Measurements from ENCODE around the gene DOCK4.

The DOCK4 gene

DNA sequence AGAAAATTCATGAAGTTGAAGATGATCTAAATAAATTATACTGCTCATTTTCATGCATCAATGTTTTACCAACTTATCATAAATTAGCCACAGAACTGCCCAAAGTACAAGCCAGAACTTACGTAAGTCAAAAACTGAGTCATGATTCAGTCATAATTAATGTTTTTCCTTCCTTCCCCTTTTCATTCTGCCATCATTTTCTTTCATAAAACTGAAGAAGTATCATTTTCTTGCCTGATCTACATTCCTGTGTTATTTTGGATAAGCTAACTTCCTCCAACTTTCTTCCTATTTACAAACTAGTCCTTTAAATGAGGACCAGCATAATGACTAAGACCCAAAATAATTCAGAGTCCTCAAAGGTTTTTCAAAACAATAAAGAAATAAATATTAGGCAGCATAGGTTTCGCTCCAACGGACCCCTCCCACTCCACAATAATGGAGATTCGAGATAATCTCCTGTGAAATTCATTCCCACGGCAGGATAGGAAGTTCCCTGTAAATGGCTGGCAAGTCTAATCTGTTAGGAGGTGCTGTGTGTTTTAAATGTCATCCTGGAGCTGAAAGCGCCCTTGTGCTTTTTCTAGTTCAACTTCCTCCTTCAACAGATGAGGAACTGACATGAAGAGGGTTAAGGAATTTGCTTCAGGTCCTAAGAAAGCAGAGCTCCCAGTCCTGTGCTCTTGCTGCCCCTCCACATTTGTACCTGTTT is 218.9 kb downstream of the DOCK4 start:
- peak overlapping the region; percentile 72 for H3K27ac Mint-ChIP-seq
- no peaks in the 10 kb centered on the region for H3K9me3 Mint-ChIP-seq
- intact Hi-C loops (cut with micrococcal nuclease): loop anchor here (1.0 to 5.0 kb wide), 2 partner anchors 93 to 220 kb away; partner anchors contain the start of genes DOCK4 and ZNF277
- H3K27me3 Mint-ChIP-seq: no peaks in the 10 kb centered on the region
- H3K4me3 Mint-ChIP-seq: peak overlapping the region; percentile 41
- peaks cover 71% of the 10 kb centered on the region for H3K36me3 Mint-ChIP-seq (ENCODE audit: low read depth)
- H3K4me1 Mint-ChIP-seq (ENCODE audit: low read depth): peaks cover 25% of the 10 kb centered on the region

DNA sequence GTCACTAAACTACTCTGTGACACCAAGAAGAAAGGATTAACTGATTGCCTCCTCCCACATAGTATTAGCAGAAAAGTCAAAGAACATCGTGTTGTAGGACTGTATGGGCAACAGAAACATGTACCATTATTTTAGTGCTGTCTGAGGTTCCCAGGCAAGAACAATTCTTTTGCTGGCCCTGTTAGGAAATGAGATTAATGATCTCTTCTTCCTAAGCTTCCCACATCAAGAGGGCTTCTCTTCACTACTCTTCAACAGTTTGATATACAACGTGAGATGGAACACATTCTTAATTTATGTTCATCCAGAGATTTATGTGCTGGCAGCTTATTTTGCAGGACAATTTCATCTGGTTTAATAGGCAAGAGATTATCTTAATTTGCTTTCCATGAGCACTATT is 219.6 kb downstream of the DOCK4 start:
- H3K27me3 Mint-ChIP-seq: no peaks in the 10 kb centered on the region
- peaks cover 25% of the 10 kb centered on the region for H3K4me1 Mint-ChIP-seq (ENCODE audit: low read depth)
- H3K27ac Mint-ChIP-seq: peak overlapping the region; percentile 72
- no peak overlapping the region for H3K4me3 Mint-ChIP-seq
- H3K9me3 Mint-ChIP-seq: no peaks in the 10 kb centered on the region
- intact Hi-C loops (cut with micrococcal nuclease): loop anchor here (5.0 kb wide), 1 partner anchor 221 kb away; the partner anchor contains the start of genes DOCK4 and ZNF277
- peaks cover 77% of the 10 kb centered on the region for H3K36me3 Mint-ChIP-seq (ENCODE audit: low read depth)

DNA sequence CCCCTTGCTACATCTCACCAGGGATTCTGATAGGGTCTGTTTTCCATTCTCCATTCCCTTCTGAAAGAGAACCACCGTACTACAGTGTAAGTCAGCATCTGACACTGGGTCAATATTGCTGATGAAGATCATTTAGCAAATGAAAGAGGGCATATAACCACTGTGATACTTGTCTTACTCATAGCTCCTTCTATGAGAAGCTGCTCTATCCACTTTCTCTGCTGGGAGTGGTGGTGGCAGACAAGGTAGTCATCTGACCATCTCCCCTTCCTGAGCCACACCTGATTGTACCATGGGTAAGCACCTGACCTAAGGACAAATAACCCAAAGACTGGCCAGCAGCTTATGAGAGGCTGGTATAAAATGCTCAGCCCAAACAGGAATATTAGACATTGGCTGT is 220.4 kb downstream of the DOCK4 start:
- H3K36me3 Mint-ChIP-seq (ENCODE audit: low read depth): peaks cover 84% of the 10 kb centered on the region
- peaks cover 25% of the 10 kb centered on the region for H3K4me1 Mint-ChIP-seq (ENCODE audit: low read depth)
- intact Hi-C loops (cut with micrococcal nuclease): loop anchor here (5.0 kb wide), 1 partner anchor 222 kb away; the partner anchor contains the start of genes DOCK4 and ZNF277
- H3K9me3 Mint-ChIP-seq: no peaks in the 10 kb centered on the region
- peak overlapping the region; percentile 72 for H3K27ac Mint-ChIP-seq
- H3K4me3 Mint-ChIP-seq: no peak overlapping the region
- H3K27me3 Mint-ChIP-seq: no peaks in the 10 kb centered on the region

DNA sequence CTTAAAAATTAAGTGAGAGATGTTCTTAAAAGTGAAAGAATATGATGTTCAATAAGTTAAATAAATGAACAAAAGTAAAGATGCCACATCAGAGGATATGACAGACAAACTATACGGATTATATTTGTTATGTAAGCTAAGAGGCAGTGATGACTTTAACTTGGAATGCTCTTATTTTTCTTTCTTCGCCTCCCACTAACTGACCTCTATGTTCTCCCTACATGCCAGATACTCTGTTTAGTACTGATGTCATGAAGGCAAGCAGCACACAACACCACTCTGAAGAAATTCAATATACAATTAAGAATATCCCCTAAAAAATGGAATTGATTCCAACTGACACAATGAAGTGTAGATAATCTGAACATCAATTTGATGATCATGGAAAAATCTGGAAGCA is 223.4 kb downstream of the DOCK4 start:
- H3K4me3 Mint-ChIP-seq: no peak overlapping the region
- H3K4me1 Mint-ChIP-seq (ENCODE audit: low read depth): peaks cover 20% of the 10 kb centered on the region
- intact Hi-C loops (cut with micrococcal nuclease): no loop called here
- H3K27me3 Mint-ChIP-seq: no peaks in the 10 kb centered on the region
- peaks cover 73% of the 10 kb centered on the region for H3K36me3 Mint-ChIP-seq (ENCODE audit: low read depth)
- H3K9me3 Mint-ChIP-seq: no peaks in the 10 kb centered on the region
- H3K27ac Mint-ChIP-seq: no peak overlapping the region

DNA sequence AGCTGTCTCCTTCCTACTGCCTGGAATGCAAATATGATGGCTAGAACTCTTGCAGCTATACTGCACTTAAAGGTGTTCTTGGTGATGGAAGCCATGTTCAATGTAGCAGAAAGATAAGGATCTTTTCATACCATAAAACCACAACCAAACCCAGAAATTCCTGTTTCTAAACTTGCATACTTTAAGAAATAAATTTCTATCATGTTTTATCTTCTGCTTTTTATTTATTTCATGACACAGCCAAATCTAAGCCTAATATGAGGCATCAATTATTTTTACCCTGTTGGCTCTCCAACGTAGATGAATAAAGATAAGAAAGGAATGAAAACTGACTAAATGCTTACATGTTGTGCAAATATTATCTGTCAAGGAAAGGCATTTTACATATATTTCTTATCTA is 224.1 kb downstream of the DOCK4 start:
- peaks cover 14% of the 10 kb centered on the region for H3K4me1 Mint-ChIP-seq (ENCODE audit: low read depth)
- intact Hi-C loops (cut with micrococcal nuclease): no loop called here
- no peak overlapping the region for H3K4me3 Mint-ChIP-seq
- H3K36me3 Mint-ChIP-seq (ENCODE audit: low read depth): peaks cover 75% of the 10 kb centered on the region
- no peak overlapping the region for H3K27ac Mint-ChIP-seq
- no peaks in the 10 kb centered on the region for H3K9me3 Mint-ChIP-seq
- no peaks in the 10 kb centered on the region for H3K27me3 Mint-ChIP-seq

DNA sequence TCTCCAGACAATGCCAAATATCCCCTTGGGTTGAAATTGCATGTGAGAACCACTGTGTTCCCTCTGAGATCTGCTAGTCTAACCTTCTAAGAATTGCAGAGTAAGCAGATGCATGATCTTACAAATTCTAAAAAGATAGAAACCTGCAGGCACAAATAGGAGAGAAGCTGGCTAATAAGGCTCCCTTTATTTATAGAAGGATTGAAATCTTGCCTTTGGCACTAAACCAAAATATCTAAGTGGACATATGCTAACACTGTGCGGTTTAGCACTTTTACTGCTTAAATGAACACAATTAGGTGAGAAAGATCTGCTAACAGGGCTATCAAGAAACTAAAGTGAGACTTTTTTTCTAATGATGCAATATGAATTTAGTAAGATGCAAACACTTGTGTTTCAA is 225.5 kb downstream of the DOCK4 start:
- no peaks in the 10 kb centered on the region for H3K9me3 Mint-ChIP-seq

DNA sequence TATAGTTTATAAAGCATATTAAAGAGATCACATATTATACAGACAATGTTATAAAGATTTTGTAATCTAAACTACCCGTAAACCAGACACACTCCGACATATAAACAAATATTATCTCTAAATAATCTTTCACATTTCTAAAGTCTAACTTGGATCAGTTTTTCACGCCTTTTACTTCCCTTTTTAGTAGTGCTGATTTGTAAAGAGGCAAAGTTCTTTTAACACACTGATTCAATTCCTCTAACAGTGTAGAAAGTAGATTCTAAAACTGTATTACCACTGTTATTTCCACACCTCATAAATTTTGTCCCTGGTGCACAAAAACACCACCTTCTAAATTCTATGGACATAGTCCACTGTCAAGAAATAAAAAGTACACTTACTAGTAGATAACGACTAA is 230.9 kb downstream of the DOCK4 start:
- no peak overlapping the region for H3K27ac Mint-ChIP-seq
- H3K27me3 Mint-ChIP-seq: no peaks in the 10 kb centered on the region
- no peaks in the 10 kb centered on the region for H3K9me3 Mint-ChIP-seq
- no peak overlapping the region for H3K4me3 Mint-ChIP-seq
- H3K4me1 Mint-ChIP-seq (ENCODE audit: low read depth): peaks cover 9% of the 10 kb centered on the region
- H3K36me3 Mint-ChIP-seq (ENCODE audit: low read depth): peaks cover 50% of the 10 kb centered on the region
- intact Hi-C loops (cut with micrococcal nuclease): no loop called here

More for the DNA sequence above, 225.5 kb downstream of the DOCK4 start:
- Mint-ChIP-seq H3K27ac (no peak overlapping the region), H3K27me3 (no peaks in the 10 kb centered on the region), H3K4me1 (ENCODE audit: low read depth) (peaks cover 1% of the 10 kb centered on the region), H3K4me3 (no peak overlapping the region), H3K36me3 (ENCODE audit: low read depth) (peaks cover 70% of the 10 kb centered on the region)
- intact Hi-C loops (cut with micrococcal nuclease): no loop called here

DNA sequence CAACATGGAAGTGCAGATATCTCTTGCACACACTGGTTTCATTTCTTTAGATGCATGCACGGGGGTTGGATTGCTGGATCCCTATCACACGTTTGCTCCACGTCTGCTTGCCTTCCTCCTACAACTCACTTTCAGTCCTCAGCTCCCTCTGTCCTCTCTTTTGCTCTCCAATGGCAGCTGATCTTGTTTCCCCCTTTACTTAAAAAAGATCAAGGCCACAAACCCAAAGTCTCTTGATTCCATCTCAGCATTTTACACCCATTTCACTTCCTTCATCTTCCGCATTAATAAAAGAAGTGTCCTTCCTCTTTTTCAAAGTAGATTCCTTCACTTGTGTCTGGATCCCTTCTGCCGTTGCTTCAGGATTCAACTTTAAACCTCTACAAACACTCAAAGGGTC is 245.2 kb downstream of the DOCK4 start:
- Mint-ChIP-seq H3K27me3 (no peaks in the 10 kb centered on the region), H3K27ac (peak overlapping the region; percentile 42), H3K36me3 (ENCODE audit: low read depth) (peaks cover 7% of the 10 kb centered on the region), H3K9me3 (no peaks in the 10 kb centered on the region), H3K4me1 (ENCODE audit: low read depth) (peaks cover 11% of the 10 kb centered on the region), H3K4me3 (peak overlapping the region; percentile 6)
- intact Hi-C loops (cut with micrococcal nuclease): no loop called here

DNA sequence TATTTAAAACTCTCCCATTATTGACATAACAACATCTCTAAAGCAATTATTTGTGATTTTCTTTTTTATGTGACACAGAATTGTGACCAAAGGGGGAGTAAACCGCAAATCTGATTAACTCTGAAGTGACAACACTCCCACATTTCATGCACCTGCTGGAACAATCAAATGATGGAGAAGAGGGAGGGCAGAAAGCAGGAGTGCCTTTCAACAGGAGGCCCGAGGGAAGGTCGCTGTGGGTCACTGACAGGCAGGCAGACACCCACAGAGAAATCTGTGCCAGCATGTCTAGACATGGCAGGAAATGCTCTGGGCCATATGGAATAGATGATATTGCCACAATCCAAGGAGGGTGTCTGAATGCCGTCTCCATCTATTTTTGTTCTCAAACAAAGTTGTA is 247.3 kb downstream of the DOCK4 start:
- Mint-ChIP-seq H3K9me3 (no peaks in the 10 kb centered on the region), H3K4me3 (no peak overlapping the region), H3K27ac (no peak overlapping the region), H3K36me3 (ENCODE audit: low read depth) (peaks cover 7% of the 10 kb centered on the region), H3K4me1 (ENCODE audit: low read depth) (peaks cover 22% of the 10 kb centered on the region), H3K27me3 (no peaks in the 10 kb centered on the region)
- intact Hi-C loops (cut with micrococcal nuclease): no loop called here

DNA sequence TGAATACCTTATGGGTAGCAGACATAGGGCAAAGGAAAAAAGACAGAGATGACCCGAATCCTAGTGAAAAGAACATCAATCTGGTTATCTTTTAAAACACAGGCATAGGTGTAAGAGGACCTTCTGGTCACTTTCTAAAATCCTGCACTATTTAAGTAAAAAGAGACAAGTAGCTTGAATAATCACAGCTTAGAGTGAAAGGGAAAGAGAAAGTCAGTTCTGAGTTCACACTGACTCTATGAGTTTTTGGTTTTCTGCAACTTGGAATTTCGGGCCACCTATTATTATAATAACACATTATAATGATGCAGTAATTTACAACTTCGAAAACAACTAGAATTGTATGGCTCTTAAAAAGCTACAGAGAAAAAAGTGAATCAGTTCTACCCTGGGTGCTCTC is 247.8 kb downstream of the DOCK4 start:
- H3K27ac Mint-ChIP-seq: no peak overlapping the region
- peaks cover 7% of the 10 kb centered on the region for H3K36me3 Mint-ChIP-seq (ENCODE audit: low read depth)
- H3K27me3 Mint-ChIP-seq: no peaks in the 10 kb centered on the region
- H3K4me3 Mint-ChIP-seq: no peak overlapping the region
- H3K4me1 Mint-ChIP-seq (ENCODE audit: low read depth): peaks cover 22% of the 10 kb centered on the region
- intact Hi-C loops (cut with micrococcal nuclease): no loop called here
- H3K9me3 Mint-ChIP-seq: no peaks in the 10 kb centered on the region

DNA sequence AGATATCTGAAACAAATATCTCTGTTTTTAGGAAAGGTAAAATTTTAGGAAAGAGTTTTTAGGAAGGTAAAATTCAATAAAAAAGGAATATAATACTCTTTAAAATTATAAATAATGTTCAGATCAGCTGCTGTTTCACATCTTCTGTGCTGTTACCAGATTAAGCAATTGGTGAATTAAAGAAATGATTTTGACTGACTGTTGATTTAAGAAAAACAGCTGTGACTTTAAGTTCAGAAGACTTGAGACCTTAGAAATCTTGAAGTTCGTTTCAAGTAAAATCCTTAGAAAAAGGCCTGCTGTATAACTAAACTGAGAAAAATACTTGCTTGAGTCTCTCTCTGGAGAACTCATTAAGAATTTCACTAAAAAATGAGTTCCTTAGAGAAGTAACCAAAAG is 250.6 kb downstream of the DOCK4 start:
- peaks cover 15% of the 10 kb centered on the region for H3K36me3 Mint-ChIP-seq (ENCODE audit: low read depth)
- no peaks in the 10 kb centered on the region for H3K27me3 Mint-ChIP-seq
- H3K9me3 Mint-ChIP-seq: no peaks in the 10 kb centered on the region
- H3K4me3 Mint-ChIP-seq: no peak overlapping the region
- no peak overlapping the region for H3K27ac Mint-ChIP-seq
- H3K4me1 Mint-ChIP-seq (ENCODE audit: low read depth): peaks cover 15% of the 10 kb centered on the region
- intact Hi-C loops (cut with micrococcal nuclease): no loop called here

DNA sequence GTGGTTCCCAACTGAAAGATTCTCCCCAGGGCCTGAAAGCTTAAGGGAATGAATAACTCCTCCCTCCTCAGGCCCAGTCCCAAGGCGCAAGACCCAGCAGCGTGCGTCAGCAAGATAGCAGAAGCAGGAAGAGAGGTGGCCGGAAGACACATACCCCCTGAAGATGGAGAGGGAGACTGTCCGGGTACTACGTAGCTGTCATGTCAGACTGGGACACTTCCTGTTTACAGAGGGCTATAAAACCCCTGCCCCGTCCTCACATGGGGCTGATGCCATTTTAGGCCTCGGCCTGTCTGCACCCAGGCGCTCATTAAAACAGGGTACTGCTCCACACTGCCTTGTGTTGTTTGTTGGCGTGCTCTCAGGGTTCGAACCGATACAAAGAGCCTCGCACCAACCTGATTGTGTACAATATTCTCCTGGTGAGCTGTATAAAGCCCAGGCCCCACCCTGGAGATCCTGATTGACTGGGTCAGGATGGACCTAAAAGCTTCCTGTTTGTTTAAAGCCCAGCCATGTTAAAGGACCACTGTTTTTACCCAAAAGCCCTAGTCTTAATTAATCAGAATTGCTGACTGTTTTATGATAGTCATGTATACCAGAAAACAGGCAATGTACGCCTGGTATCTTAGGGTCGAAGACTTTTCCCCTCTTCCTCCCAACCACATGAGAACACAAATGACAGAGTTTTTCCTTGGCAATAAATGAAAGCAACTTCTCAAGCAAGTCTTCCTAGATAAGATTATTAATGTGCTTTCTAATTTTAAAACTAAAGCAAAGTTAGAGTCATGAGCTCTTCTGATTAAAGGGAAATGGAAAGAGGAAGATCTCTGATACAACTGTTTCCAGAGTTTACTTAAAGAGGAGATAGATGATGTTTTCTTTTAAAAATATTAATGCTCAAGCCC is 251.5 kb downstream of the DOCK4 start:
- Mint-ChIP-seq H3K9me3 (no peaks in the 10 kb centered on the region), H3K4me3 (no peak overlapping the region), H3K27ac (peak overlapping the region; percentile 79), H3K36me3 (ENCODE audit: low read depth) (peaks cover 12% of the 10 kb centered on the region), H3K4me1 (ENCODE audit: low read depth) (peaks cover 12% of the 10 kb centered on the region), H3K27me3 (no peaks in the 10 kb centered on the region)
- intact Hi-C loops (cut with micrococcal nuclease): no loop called here

DNA sequence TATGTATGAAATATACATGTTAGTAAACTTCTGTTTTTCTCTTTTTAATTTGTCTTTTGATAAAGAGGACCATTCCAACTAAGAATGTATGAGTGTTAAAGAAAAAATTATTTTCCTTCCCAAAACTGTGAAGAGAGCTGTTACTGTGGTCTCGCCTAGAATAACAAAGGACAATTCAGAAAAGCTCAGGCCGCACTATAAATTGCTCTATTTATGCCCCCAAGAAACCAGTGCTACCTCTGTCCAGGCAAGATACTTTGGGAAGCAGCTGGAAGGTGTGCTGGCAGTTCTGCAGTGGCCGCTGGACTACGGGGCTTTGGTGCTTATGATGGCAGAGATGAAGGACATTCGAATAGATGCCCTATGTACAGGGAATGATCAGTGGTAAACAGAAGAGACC is 252.1 kb downstream of the DOCK4 start:
- no peak overlapping the region for H3K4me3 Mint-ChIP-seq
- no peaks in the 10 kb centered on the region for H3K27me3 Mint-ChIP-seq
- peak overlapping the region; percentile 79 for H3K27ac Mint-ChIP-seq
- H3K9me3 Mint-ChIP-seq: no peaks in the 10 kb centered on the region
- peaks cover 12% of the 10 kb centered on the region for H3K4me1 Mint-ChIP-seq (ENCODE audit: low read depth)
- intact Hi-C loops (cut with micrococcal nuclease): no loop called here
- peaks cover 12% of the 10 kb centered on the region for H3K36me3 Mint-ChIP-seq (ENCODE audit: low read depth)

DNA sequence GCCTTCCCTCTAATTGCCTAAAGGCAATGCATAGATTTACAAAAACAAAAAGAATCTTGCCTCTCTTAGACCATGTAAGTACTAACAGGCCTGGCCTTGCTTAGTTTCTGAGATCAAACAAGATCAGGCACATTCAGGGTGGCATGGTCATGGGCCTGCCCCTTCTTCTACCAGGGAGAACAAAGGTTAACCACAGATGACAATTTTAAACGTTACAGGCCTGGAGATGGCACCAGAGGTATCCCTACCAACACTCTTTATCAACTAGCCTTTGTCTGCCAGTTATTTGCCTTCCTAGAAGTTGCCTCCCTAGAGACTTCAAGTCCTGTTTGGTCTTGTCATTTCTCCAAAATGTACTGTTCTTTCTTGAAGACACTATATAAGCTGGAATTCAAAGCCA is 252.6 kb downstream of the DOCK4 start:
- intact Hi-C loops (cut with micrococcal nuclease): no loop called here
- Mint-ChIP-seq H3K27ac (no peak overlapping the region), H3K27me3 (no peaks in the 10 kb centered on the region), H3K4me3 (no peak overlapping the region), H3K4me1 (ENCODE audit: low read depth) (peaks cover 12% of the 10 kb centered on the region), H3K9me3 (no peaks in the 10 kb centered on the region), H3K36me3 (ENCODE audit: low read depth) (peaks cover 12% of the 10 kb centered on the region)
